B cell (primary cell): ENCODE measurements around the gene HPS1. TPM values are rescaled to one million over a fixed set of nuclear protein-coding genes. Genes with fewer than 3 reads are reported as not detected.

Experiments
- ATAC-seq: fragments of 200-7000 bp; cut with Tn5 transposase; one replicate; pipeline ENCODE4 v1.10.0; 2021; ENCODE audit warnings: low read depth, mild to moderate bottlenecking, moderate number of reproducible peaks, moderate library complexity
- CTCF ChIA-PET: fragments of 350-600 bp; sonication (Branson Sonifier 250); formaldehyde crosslinking; loops from one replicate; lab custom pipeline; 2021; ENCODE audit warnings: antibody characterized with exemption, inconsistent platforms; lab: Charles Lee
- POLR2A ChIA-PET: fragments of 350-600 bp; sonication (Branson Sonifier 250); formaldehyde crosslinking; loops from one replicate; lab custom pipeline; 2021; ENCODE audit warnings: antibody characterized with exemption; lab: Charles Lee
- DNase-seq: peaks from one replicate; pipeline ENCODE4 v3.0.0; 2013
- H2AFZ ChIP-seq: 2 replicates; pipeline ENCODE4 v1.6.1; 2012; ENCODE audit warnings: mild to moderate bottlenecking, low read depth, low read length; ENCODE audit not compliant: insufficient read depth, poor library complexity, severe bottlenecking
- H3K27ac ChIP-seq, 2 donors: 1 replicate in 1 of 2; 2 replicates in 1 of 2; pipeline ENCODE4 v1.5.1; 2012 to 2013; ENCODE audit warnings: low read length in 2 of 2, mild to moderate bottlenecking in 2 of 2, moderate library complexity in 1 of 2
- H3K27me3 ChIP-seq, 4 experiments: fragments of 200-600 bp in 1 of 4; sonication (generic) in 1 of 4; replicated peaks in 1 of 4; 1 replicate in 2 of 4; 2 replicates in 2 of 4; pipeline versions ENCODE4 v1.6.1 to v1.7.0; 2013 to 2016; ENCODE audit warnings: low read length in 3 of 4, mild to moderate bottlenecking in 2 of 4, mixed read lengths in 1 of 4, moderate library complexity in 1 of 4; ENCODE audit not compliant: insufficient read depth in 4 of 4, control insufficient read depth in 3 of 4; ENCODE audit errors: control extremely low read depth in 1 of 4
- H3K36me3 ChIP-seq, 2 experiments: replicated peaks in 1 of 2; 1 replicate in 1 of 2; 2 replicates in 1 of 2; pipeline versions ENCODE4 v1.6.1 to v1.7.1; 2013; ENCODE audit warnings: low read length in 1 of 2; ENCODE audit not compliant: insufficient read depth in 2 of 2, control insufficient read depth in 1 of 2; ENCODE audit errors: control extremely low read depth in 1 of 2, extremely low read depth in 1 of 2
- H3K4me1 ChIP-seq, 2 donors: fragments of 200-600 bp in 1 of 2; sonication (generic) in 1 of 2; 1 replicate in 1 of 2; 2 replicates in 1 of 2; pipeline versions ENCODE4 v1.5.1 to v1.6.1; 2013 to 2017; ENCODE audit warnings: low read length in 2 of 2; ENCODE audit not compliant: control insufficient read depth in 2 of 2, insufficient read depth in 2 of 2
- H3K4me2 ChIP-seq: replicated peaks from 2 replicates; pipeline ENCODE3; 2012; ENCODE audit warnings: mild to moderate bottlenecking, low read depth, low read length; ENCODE audit not compliant: poor library complexity, severe bottlenecking
- H3K4me3 ChIP-seq, 5 experiments: fragments of 200-600 bp in 1 of 5; sonication (generic) in 1 of 5; 1 replicate in 3 of 5; 2 replicates in 2 of 5; pipeline versions ENCODE4 v1.5.1 to v1.7.0; 2011 to 2016; ENCODE audit warnings: low read length in 4 of 5, mild to moderate bottlenecking in 4 of 5, low read depth in 2 of 5, control low read depth in 1 of 5, moderate library complexity in 1 of 5; ENCODE audit not compliant: insufficient read depth in 1 of 5; ENCODE audit errors: control extremely low read depth in 1 of 5, extremely low read depth in 1 of 5
- H3K79me2 ChIP-seq: fragments of 200-600 bp; sonication (generic); one replicate; pipeline ENCODE4 v1.6.0; 2016; ENCODE audit warnings: low read length; ENCODE audit not compliant: control insufficient read depth, insufficient read depth
- H3K9ac ChIP-seq: fragments of 200-600 bp; sonication (generic); 2 replicates; pipeline ENCODE4 v1.6.1; 2017; ENCODE audit warnings: mild to moderate bottlenecking, low read length, moderate library complexity
- H3K9me3 ChIP-seq, 3 donors: one replicate each; pipeline versions ENCODE4 v1.6.1 to v1.7.1; 2013; ENCODE audit warnings: low read length in 2 of 3; ENCODE audit not compliant: control insufficient read depth in 2 of 3, insufficient read depth in 1 of 3; ENCODE audit errors: control extremely low read depth in 1 of 3
- H4K20me1 ChIP-seq: 2 replicates; pipeline ENCODE4 v1.6.0; 2012; ENCODE audit warnings: mild to moderate bottlenecking, low read length; ENCODE audit not compliant: insufficient read depth, control insufficient read depth, poor library complexity, severe bottlenecking
- H3K27ac Mint-ChIP-seq: one replicate; pipeline ENCODE4 v1.8.0; 2021; ENCODE audit warnings: mixed read lengths
- H3K27me3 Mint-ChIP-seq: one replicate; pipeline ENCODE4 v1.8.0; 2021; ENCODE audit warnings: mixed read lengths
- H3K4me1 Mint-ChIP-seq: one replicate; pipeline ENCODE4 v1.8.0; 2021; ENCODE audit warnings: mixed read lengths
- H3K4me3 Mint-ChIP-seq: one replicate; pipeline ENCODE4 v1.8.0; 2021; ENCODE audit warnings: mixed read lengths
- H3K9me3 Mint-ChIP-seq: one replicate; pipeline ENCODE4 v1.8.0; 2022; ENCODE audit warnings: mixed read lengths; ENCODE audit not compliant: insufficient read depth
- EZH2 ChIP-seq: IDR thresholded peaks from 2 replicates; pipeline ENCODE4 v1.6.1; 2012; ENCODE audit warnings: borderline replicate concordance, low read depth, mild to moderate bottlenecking, moderate library complexity, low read length; ENCODE audit not compliant: insufficient read depth, poor library complexity, severe bottlenecking
- WGBS: methylation state at CpG from one replicate; pipeline ENCODE4 v1.1.5; 2013; ENCODE audit warnings: missing lambda C conversion rate; ENCODE audit not compliant: insufficient coverage; 5-methylcytosine and 5-hydroxymethylcytosine counted together
- intact Hi-C: fragments of 100-400 bp; cut with micrococcal nuclease; formaldehyde crosslinking; loops from one replicate; pipeline ENCODE4 v1.10.0; 2022
- polyA plus RNA-seq: library from polyadenylated mRNA; depleted of rRNA; stranded (reverse); fragments of >200 nt; gene quantifications from 2 replicates; pipeline ENCODE4 v1.2.3, GENCODE V29; 2012
- total RNA-seq, 2 donors: library from RNA; stranded (reverse); fragments of 120-200 nt in 1 of 2; gene quantifications; 1 replicate in 1 of 2; 2 replicates in 1 of 2; pipeline versions ENCODE4 v1.2.3 to v1.2.4, GENCODE V29; 2013 to 2022
- TF ChIP-seq, protein P1 (sequence below): fragments of 200-600 bp; IDR thresholded peaks from one replicate; pipeline ENCODE4 v1.8.0; 2022; ENCODE audit warnings: antibody characterized with exemption, mild to moderate bottlenecking

The HPS1 gene
- total and polyA plus RNA-seq, 2 donors (not counting 1 experiment from before 2014, with no cell fraction given): 125 to 196 TPM

- ChIA-PET POLR2A (no interaction called here), CTCF (interaction anchor here (1.1 to 1.8 kb wide), 2 partner anchors 8 to 813 kb away, joined by 4 read pairs; no protein-coding TSS in a partner anchor)
- H3K27ac Mint-ChIP-seq: no peak overlapping the region
- ATAC-seq (no peak), DNase-seq (no peak)
- Histone ChIP-seq H3K4me3 (no peak overlapping the region), H4K20me1 (peaks cover 19% of the 10 kb centered on the region), H3K27ac (no peak overlapping the region), H3K4me2 (no peak overlapping the region), H3K27me3 (no peaks in the 10 kb centered on the region), H3K4me1 (no peaks in the 10 kb centered on the region), H2AFZ (no peak overlapping the region), H3K9me3 (peaks cover 5 to 16% (median 16%) of the 10 kb centered on the region in 3 donors), H3K79me2 (peaks cover 7% of the 10 kb centered on the region), H3K9ac (no peak overlapping the region), H3K36me3 (peaks cover 29 to 91% of the 10 kb centered on the region in 2 experiments)
- H3K9me3 Mint-ChIP-seq: peaks cover 3% of the 10 kb centered on the region
- intact Hi-C loops: no loop called here
- no peak overlapping the region for H3K4me3 Mint-ChIP-seq
- no peak for TF ChIP-seq EZH2
- TF ChIP-seq, protein P1, sequence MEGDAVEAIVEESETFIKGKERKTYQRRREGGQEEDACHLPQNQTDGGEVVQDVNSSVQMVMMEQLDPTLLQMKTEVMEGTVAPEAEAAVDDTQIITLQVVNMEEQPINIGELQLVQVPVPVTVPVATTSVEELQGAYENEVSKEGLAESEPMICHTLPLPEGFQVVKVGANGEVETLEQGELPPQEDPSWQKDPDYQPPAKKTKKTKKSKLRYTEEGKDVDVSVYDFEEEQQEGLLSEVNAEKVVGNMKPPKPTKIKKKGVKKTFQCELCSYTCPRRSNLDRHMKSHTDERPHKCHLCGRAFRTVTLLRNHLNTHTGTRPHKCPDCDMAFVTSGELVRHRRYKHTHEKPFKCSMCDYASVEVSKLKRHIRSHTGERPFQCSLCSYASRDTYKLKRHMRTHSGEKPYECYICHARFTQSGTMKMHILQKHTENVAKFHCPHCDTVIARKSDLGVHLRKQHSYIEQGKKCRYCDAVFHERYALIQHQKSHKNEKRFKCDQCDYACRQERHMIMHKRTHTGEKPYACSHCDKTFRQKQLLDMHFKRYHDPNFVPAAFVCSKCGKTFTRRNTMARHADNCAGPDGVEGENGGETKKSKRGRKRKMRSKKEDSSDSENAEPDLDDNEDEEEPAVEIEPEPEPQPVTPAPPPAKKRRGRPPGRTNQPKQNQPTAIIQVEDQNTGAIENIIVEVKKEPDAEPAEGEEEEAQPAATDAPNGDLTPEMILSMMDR: no peak
- H3K27me3 Mint-ChIP-seq: no peaks in the 10 kb centered on the region
- WGBS: 100% methylated on average over 11 of the region's 21 CpGs
- no peaks in the 10 kb centered on the region for H3K4me1 Mint-ChIP-seq
Observed at GRCh38 chr10:98433881-98434732, 12.6 kb downstream of the HPS1 start.

DNA sequence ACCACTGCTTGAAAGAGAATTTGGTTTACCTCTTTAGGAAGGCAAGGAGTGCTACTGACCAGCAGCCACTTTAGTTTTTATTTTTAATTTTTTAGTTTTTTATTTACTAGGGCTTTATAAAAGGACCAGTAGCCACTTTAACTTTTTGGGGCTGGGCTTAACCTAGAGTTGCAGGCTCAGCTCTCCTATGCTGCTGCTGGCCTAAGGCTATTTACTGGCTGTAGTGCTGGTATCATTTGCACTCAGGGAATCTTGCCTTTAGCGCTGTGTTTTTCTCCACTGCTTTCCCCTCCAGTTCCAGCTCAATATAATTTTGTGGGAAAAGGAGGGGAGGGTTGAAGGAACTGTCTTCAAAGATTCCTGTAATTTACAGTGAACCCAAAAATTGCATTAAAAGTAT is 13.4 kb downstream of the HPS1 start:
- Mint-ChIP-seq H3K9me3 (peaks cover 3% of the 10 kb centered on the region), H3K4me1 (no peaks in the 10 kb centered on the region), H3K4me3 (no peak overlapping the region), H3K27me3 (no peaks in the 10 kb centered on the region), H3K27ac (no peak overlapping the region)
- Histone ChIP-seq H3K9ac (no peak overlapping the region), H3K4me3 (no peak overlapping the region), H3K27ac (no peak overlapping the region), H4K20me1 (peaks cover 14% of the 10 kb centered on the region), H3K36me3 (peaks cover 29 to 86% of the 10 kb centered on the region in 2 experiments), H2AFZ (no peak overlapping the region), H3K79me2 (peaks cover under 1% of the 10 kb centered on the region), H3K27me3 (no peaks in the 10 kb centered on the region), H3K4me2 (no peak overlapping the region), H3K4me1 (no peaks in the 10 kb centered on the region), H3K9me3 (peaks cover 5 to 16% (median 16%) of the 10 kb centered on the region in 3 donors)
- intact Hi-C loops: no loop called here
- ATAC-seq (no peak), DNase-seq (no peak)
- ChIA-PET CTCF (interaction anchor here (1.1 to 1.8 kb wide), 2 partner anchors 8 to 813 kb away, joined by 4 read pairs; no protein-coding TSS in a partner anchor), POLR2A (no interaction called here)
- TF ChIP-seq, protein P1: no peak
- no peak for TF ChIP-seq EZH2
- no CpG with 5 or more reads among the region's 1 CpG for WGBS
